ENCODE results near the gene CES4A.

DNA sequence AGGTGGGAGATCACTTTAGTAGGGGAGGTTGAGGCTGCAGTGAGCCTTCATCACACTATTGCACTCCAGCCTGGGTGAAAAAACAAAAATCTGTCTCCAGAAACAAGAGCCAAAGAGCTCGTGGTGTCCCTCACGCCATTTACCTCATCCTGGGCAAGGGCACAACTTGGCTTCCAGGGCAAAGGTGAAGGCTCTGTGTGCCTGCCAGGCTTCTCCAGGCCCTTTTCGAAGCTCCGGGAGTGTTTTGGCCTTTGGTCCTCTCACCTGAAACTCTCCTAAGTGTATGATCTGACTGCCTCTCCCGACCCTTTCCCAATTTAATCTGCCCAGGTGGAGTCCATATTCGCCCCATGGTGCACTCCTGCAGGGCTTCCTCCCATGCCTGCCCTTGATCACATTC lies 38.9 kb upstream of the CES4A start:
- TF ChIP-seq, protein P1, sequence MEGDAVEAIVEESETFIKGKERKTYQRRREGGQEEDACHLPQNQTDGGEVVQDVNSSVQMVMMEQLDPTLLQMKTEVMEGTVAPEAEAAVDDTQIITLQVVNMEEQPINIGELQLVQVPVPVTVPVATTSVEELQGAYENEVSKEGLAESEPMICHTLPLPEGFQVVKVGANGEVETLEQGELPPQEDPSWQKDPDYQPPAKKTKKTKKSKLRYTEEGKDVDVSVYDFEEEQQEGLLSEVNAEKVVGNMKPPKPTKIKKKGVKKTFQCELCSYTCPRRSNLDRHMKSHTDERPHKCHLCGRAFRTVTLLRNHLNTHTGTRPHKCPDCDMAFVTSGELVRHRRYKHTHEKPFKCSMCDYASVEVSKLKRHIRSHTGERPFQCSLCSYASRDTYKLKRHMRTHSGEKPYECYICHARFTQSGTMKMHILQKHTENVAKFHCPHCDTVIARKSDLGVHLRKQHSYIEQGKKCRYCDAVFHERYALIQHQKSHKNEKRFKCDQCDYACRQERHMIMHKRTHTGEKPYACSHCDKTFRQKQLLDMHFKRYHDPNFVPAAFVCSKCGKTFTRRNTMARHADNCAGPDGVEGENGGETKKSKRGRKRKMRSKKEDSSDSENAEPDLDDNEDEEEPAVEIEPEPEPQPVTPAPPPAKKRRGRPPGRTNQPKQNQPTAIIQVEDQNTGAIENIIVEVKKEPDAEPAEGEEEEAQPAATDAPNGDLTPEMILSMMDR (IDR thresholded peaks at IDR 0.05), result no peak
- no peak for TF ChIP-seq POLR2A (IDR thresholded peaks at IDR 0.05)
